Fibroblast of the conjunctiva (primary cell): ENCODE measurements around the gene OR2T2.
"Not testable (repeated sequence)": the region's sequence is repeated elsewhere in the genome, so short reads cannot be mapped to it uniquely, and the experiment has no call there.

Experiments
- DNase-seq: peaks from one replicate; pipeline ENCODE4 v3.0.0-alpha.2; 2010; ENCODE audit warnings: low read depth

OR2T2 gene

DNA sequence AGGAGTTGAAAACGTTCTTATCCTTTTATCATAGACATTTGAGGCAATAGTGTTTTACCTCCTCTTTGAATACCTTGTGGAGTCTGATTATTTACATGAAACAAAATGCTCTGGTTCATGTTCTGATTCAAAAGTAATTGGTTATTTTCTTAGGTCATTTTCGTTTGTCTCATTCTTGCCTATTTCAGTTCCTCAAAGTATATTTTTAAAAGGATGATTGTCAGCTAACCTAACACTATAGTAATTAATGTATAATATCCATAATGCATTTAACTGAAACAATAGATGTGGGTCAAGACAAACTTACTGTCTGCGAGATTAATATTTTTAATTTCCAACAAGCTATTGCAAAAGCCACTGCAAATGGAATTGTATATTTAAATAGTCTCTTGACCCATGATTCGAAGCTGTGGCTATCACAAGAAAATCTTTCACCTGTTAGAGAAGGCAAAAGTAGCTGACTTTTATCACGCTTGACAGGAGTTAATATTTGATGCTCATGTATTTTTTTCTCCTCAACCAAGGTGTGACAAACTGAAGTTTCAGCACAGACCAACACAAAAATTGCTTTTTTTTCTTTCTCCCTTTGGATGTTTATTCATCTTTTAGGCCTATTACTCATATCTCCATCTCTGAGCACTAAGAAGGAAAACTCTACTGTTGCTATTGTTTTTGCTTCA lies 5.2 kb downstream of the OR2T2 start:
- not testable (repeated sequence) for DNase-seq

DNA sequence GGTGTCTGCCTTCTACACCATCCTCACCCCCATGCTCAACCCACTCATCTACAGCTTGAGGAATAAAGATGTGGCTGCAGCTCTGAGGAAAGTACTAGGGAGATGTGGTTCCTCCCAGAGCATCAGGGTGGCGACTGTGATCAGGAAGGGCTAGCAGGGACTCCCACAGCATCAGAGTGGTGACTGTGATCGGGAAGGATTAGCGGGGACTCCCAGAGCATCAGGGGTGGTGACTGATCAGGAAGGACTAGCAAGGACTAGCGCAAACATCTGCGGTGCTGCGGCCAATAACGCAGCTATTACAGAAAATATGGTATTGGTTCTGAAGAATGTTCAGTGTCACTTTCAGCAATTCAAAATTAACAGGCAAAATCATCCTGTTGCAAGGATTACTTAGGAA lies 8.2 kb downstream of the OR2T2 start:
- not testable (repeated sequence) for DNase-seq

DNA sequence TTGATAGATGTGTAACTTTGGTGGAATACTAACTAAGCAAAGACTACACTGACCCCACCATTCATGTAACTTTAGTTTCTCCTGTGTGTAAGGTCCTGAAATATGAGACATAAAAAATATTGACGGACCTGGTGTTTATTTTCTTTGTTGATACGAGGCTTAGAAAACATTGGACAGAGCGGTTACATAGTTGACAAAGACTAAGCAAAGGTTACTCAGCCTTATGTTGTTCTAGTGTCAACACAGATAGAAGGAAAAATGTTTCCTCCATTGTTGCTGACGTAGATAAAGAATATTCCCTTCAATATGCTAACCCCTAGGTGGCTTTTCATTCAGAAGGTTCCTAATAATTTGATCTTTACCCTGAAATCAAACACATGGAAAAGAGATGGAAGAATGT lies 9.6 kb downstream of the OR2T2 start:
- DNase-seq, result not testable (repeated sequence)

DNA sequence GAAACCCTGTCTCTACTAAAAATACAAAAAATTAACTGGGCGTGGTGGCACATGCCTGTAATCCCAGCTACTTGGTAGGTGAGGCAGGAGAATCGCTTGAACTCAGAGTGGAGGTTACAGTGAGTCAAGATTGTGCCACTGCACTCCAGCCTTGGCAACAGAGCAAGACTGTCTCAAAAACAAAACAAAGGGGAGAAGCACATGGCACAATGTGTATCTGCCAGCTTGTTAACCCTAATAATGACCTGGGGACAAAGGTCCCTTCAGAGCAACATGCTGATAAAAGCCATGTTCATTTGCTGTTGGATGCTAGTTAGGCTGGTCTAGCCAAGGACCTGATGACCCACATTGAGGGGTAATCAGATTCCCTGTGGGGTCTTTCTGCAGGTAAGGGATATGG lies 11.2 kb downstream of the OR2T2 start:
- not testable (repeated sequence) for DNase-seq

DNA sequence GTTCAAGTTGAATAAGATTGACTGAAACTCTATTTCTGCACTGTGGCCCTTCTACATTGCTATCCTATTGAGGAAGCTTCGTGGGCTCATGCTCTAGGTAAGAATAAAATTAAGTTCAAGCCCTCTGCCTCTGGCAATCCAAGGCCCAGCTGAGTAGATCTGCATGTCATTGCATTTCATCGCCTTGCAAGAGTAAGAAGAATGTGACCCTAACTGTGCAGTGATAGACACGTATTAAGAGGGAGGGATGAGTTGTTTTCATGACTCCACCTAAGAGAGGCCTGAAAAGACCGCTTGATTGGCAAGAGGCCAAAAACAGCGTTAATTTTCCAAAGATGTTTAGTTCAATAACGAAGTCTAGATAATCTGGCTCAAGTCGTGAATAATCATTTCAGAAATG lies 13.7 kb downstream of the OR2T2 start:
- not testable (repeated sequence) for DNase-seq

DNA sequence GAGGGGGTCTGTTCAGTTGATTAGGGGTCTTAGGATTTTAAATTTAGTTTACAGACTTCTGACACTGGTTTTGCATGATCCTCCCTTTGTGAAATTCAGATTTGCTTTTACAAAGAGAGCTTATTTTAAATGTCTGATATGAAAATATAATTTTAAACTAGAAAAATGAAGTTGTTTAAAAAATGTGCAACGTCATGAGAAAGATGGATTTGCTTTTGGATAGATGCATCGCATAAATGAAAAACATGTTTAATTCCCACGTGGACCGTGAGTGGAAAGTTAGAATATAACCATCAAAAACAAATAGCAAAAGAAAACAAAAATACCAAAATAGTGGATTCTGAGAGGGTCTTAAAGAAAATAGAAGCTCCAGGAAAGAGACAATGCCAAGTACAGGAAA lies 25.7 kb downstream of the OR2T2 start:
- no peak for DNase-seq

DNA sequence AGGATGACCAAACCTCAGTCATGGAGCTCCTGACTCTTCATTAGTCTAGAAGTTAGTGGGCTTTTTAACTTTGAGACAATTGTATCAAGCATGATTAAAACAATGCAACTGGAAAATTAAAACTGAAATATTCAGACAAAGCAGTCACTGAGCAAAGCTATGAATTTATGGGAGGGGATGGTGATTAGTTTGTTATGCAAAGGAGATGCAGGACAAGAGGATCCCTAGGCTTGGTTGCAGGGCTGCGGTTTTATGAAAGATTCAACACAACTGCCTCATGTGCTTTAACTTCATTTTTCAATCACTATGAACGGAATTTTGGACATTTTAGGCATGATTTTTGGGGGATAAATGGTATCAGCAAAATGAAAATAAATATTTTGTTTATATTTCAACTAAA lies 26.7 kb downstream of the OR2T2 start:
- not testable (repeated sequence) for DNase-seq

DNA sequence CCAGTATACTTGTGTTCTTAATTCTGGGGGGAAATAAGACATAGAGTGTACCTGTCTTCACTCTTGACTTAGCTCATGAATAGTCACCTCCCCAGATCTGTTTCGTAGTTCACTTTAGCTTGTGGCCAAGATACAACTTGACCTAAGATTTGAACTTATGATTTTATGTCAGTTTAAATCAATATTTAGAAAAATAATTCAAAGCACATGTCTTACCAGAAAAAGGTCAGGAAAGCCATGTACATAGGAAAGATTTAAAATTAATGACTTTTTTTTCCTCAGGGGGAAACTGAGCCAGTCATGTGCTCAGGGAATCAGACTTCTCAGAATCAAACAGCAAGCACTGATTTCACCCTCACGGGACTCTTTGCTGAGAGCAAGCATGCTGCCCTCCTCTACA lies 27.6 kb downstream of the OR2T2 start, which contains the start of gene OR2T3:
Gene OR2T3 (plus strand): TSS at position 301 of the 400 bp plus-strand sequence. CDS start 0 bp downstream, at position 301.
- not testable (repeated sequence) for DNase-seq

DNA sequence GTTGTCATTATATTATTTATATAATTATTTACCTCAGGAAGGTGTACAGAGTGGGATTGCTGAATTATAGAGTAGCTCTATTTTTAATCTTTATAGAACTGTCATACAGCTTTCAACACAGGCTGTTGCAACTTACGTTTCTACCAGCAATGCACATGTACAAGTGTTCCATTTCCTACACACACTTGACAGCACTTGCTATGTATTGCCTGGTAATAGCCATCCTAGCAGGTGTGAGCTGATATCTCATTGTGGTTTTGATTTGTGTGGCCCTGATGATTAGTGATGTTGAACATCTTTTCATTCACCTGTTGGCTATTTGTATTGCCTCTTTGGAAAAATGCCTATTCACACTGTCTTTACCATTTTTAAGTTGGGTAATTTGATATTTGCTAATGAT lies 30.2 kb downstream of the OR2T2 start:
- DNase-seq, result not testable (repeated sequence)

DNA sequence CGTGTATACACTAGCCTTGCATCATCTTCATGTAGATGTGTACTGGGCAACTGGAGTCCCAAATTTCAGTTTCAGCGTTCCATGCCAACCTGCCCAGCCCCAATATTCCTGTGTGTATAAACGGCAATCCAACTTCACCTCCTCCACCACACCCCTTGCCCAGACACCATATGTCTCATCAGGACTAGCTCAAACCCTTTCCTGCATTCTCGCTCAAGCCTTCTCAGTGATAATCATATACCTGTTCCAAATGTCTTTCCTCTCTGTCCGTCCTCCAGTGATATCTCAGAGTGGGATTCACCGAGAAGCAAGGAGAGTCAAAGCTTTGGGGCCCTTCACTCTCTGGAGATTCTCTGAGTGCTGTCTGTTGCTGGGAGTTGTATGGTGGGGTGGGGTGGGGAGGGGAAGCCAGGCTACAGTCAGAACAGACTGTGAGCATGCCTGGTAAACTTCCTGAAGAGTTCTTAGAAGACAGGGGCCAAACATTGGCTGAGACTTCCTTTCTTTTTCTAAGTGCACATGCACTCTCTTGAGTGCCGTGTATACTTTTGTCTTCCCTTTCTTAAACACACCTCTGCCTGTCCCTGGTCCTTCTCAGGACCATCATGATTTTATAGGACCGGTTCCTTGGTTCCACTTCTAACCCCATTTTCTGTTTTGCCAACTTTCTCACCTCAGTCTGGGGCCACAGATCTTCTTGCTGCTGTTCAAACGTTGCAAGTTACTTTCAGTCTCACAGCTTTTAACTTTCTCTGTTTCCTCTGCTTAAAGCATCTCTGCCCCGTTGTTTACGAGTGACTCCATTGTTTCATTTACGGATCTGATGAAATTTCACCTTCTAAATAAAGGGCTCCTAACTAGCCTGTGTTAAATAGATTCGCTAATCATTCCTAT lies 36.5 kb downstream of the OR2T2 start:
- DNase-seq, result not testable (repeated sequence)

DNA sequence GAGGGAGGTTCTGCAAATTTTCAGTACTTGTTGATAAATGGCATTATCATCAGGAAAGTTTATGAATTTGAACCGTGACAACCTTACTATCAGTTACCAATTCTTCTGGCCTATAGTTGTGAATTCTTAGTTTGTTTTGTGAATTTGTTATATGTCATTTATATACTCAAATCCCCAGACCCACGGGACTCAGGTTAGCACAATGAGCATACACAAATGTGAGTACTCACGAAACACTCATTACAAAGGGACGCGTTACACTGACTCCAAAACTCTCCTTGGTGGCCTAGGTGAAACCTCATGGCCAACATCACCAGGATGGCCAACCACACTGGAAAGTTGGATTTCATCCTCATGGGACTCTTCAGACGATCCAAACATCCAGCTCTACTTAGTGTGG lies 42.9 kb downstream of the OR2T2 start, which contains the start of gene OR2T5:
Gene OR2T5 (plus strand): TSS at position 301 of the 400 bp plus-strand sequence. CDS start 0 bp downstream, at position 301.
- DNase-seq, result not testable (repeated sequence)

DNA sequence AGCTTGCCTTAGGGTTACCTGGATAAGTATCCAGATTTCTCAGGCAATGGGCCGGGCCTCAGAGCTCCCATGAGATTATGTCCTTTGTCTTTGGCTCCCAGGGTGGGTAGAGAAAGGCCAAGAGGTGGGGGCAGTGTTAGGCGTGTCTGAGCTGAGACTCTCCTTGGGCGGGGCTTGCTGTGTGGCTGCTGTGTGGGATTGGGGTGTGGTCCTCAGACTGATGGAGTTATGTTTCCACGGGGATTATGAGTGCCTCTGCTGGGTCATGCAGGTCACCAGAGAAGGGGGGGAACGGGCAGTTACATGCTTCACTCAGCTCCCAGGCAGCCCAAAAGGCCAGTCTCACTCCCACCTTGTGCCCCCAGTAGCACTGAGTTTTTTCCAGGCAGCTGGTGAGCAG lies 51.2 kb downstream of the OR2T2 start:
- DNase-seq, result not testable (repeated sequence)

DNA sequence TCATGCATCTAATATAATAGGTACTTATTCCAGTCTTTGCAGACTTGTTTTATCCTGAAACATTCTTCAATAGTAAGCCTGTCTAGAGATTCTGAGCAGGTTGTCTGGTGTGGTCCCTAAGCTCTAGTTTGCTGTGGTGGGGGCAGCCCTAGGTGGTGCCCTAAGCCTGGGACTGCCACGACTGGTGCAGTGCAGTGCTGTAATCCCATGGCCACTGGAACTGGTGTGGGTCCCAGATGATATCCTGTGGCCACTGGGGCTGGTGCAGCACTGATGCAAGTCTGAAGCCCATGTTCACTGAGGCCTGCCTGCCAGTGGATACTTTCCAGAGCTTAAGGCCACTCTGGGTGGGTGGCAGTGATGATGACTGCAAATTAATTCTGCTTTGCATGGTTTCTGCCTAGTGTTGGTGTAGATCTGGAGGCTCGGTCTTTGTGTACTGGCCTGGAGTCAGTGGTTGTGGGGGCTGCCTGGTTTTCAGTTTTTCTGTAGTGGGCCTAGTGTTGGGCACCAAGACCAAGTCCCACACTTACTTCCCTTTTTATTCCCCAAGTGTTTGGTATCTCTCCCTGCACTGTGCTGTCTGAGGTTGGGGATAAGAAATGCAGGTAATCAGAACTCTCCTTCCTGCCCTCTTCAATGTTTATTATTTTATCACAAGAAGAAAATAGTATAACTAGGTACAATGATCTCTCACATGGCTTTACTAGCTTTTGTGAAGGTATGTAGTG lies 55.0 kb downstream of the OR2T2 start:
- not testable (repeated sequence) for DNase-seq
